Loucy (cell line): ENCODE data around the gene SLX4IP.

Experiments
- EZH2phosphoT487 ChIP-seq: fragments of 200-600 bp; IDR thresholded peaks from 2 replicates; pipeline ENCODE4 v1.6.1; 2018; ENCODE audit warnings: antibody characterized with exemption, mild to moderate bottlenecking, moderate library complexity, borderline replicate concordance
- TF ChIP-seq, protein P1 (sequence below): fragments of 200-600 bp; sonication (generic); conservative IDR thresholded peaks from 2 replicates; pipeline ENCODE4 v1.5.1; 2014; ENCODE audit warnings: mild to moderate bottlenecking, antibody characterized with exemption, low read length

GRCh38 chr20:10522328-10522727 is 87.2 kb downstream of the SLX4IP start:
- no peak for TF ChIP-seq EZH2phosphoT487
- TF ChIP-seq, protein P1, sequence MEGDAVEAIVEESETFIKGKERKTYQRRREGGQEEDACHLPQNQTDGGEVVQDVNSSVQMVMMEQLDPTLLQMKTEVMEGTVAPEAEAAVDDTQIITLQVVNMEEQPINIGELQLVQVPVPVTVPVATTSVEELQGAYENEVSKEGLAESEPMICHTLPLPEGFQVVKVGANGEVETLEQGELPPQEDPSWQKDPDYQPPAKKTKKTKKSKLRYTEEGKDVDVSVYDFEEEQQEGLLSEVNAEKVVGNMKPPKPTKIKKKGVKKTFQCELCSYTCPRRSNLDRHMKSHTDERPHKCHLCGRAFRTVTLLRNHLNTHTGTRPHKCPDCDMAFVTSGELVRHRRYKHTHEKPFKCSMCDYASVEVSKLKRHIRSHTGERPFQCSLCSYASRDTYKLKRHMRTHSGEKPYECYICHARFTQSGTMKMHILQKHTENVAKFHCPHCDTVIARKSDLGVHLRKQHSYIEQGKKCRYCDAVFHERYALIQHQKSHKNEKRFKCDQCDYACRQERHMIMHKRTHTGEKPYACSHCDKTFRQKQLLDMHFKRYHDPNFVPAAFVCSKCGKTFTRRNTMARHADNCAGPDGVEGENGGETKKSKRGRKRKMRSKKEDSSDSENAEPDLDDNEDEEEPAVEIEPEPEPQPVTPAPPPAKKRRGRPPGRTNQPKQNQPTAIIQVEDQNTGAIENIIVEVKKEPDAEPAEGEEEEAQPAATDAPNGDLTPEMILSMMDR = no peak
